GM06990 (cell line): ENCODE results near the gene HIRIP3.

Source experiments
- DNase-seq: peaks from one replicate; pipeline ENCODE4 v3.0.0-alpha.2; 2011; ENCODE audit not compliant: insufficient read length; ENCODE audit errors: extremely low read depth
- H3K27me3 ChIP-seq: replicated peaks from 2 replicates; pipeline ENCODE4 v1.6.0; 2011; ENCODE audit warnings: low read length; ENCODE audit not compliant: control insufficient read depth, insufficient read depth
- H3K36me3 ChIP-seq: 2 replicates; pipeline ENCODE4 v1.5.1; 2011; ENCODE audit warnings: low read length; ENCODE audit not compliant: control insufficient read depth, insufficient read depth
- H3K4me3 ChIP-seq: replicated peaks from 2 replicates; pipeline ENCODE4 v1.5.1; 2011; ENCODE audit warnings: low read depth, mild to moderate bottlenecking, control low read depth, low read length
- CTCF ChIP-seq: IDR thresholded peaks from 2 replicates; pipeline ENCODE4 v1.5.1; 2011; ENCODE audit warnings: low read length, control low read depth, mild to moderate bottlenecking, inconsistent platforms; ENCODE audit not compliant: insufficient read depth, poor library complexity, severe bottlenecking

Gene HIRIP3

GRCh38 chr16:30004424-30004776 lies 9.0 kb upstream of the HIRIP3 start:
- TF ChIP-seq CTCF, result no peak
- peaks cover 12% of the 10 kb centered on the region for H3K36me3 ChIP-seq
- H3K4me3 ChIP-seq, result no peak overlapping the region
- H3K27me3 ChIP-seq, result no peaks in the 10 kb centered on the region
- no peak for DNase-seq

GRCh38 chr16:30003670-30004423 lies 8.4 kb upstream of the HIRIP3 start:
- no peaks in the 10 kb centered on the region for H3K27me3 ChIP-seq
- no peak overlapping the region for H3K4me3 ChIP-seq
- peaks cover 14% of the 10 kb centered on the region for H3K36me3 ChIP-seq
- DNase-seq, result no peak
- TF ChIP-seq CTCF, result no peak

- Histone ChIP-seq H3K27me3 (no peaks in the 10 kb centered on the region), H3K4me3 (no peak overlapping the region), H3K36me3 (peaks cover 14% of the 10 kb centered on the region)
- TF ChIP-seq CTCF, result no peak
- no peak for DNase-seq
Observed at GRCh38 chr16:30002614-30003346, 7.4 kb upstream of the HIRIP3 start.

GRCh38 chr16:30000735-30001631 lies 5.6 kb upstream of the HIRIP3 start:
- H3K27me3 ChIP-seq, result no peaks in the 10 kb centered on the region
- no peak for DNase-seq
- H3K36me3 ChIP-seq, result peaks cover 14% of the 10 kb centered on the region
- no peak for TF ChIP-seq CTCF
- no peak overlapping the region for H3K4me3 ChIP-seq

GRCh38 chr16:29999605-30000004 lies 4.2 kb upstream of the HIRIP3 start:
- Histone ChIP-seq H3K36me3 (peaks cover 14% of the 10 kb centered on the region), H3K27me3 (no peaks in the 10 kb centered on the region), H3K4me3 (no peak overlapping the region)
- DNase-seq, result no peak
- no peak for TF ChIP-seq CTCF
